NAMALWA (cell line): ENCODE results near the gene PARP6.
A peak's percentile ranks its signal among the peaks of the same experiment; 100 is the strongest.

Source experiments
- DNase-seq: peaks from one replicate; pipeline ENCODE4 v3.0.0-alpha.2; 2015; ENCODE audit warnings: low spot score

PARP6 gene

DNA sequence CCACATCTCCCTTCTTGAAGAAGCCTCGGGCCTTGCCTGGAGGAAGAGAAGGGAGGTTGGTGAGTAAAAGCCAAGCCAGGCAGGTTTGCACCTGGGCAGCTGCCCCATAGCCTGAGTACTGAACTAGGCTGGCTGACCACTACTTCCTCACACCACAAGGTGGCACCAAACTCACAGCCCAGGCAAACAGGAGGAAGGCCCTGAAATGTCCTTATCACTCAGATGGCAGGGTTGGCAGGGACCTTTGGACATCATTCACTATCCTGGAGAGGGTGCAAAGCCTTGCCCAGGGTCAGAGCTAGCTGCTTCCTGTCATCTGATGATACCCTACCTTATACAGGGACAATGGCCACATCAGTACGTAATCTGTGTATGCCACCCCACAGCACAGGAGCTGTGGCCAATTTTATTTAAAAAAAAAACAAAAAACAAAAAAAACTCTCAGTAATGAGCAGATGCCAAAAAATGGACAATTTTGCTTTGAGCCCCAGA is 72.6 kb downstream of the PARP6 start:
- DNase-seq = peak; percentile 85

GRCh38 chr15:72199205-72199515 is 73.2 kb downstream of the PARP6 start:
- DNase-seq = no peak

- peak; percentile 42 for DNase-seq
These were observed 73.8 kb downstream of the PARP6 start for GRCh38 chr15:72198356-72199204.

DNA sequence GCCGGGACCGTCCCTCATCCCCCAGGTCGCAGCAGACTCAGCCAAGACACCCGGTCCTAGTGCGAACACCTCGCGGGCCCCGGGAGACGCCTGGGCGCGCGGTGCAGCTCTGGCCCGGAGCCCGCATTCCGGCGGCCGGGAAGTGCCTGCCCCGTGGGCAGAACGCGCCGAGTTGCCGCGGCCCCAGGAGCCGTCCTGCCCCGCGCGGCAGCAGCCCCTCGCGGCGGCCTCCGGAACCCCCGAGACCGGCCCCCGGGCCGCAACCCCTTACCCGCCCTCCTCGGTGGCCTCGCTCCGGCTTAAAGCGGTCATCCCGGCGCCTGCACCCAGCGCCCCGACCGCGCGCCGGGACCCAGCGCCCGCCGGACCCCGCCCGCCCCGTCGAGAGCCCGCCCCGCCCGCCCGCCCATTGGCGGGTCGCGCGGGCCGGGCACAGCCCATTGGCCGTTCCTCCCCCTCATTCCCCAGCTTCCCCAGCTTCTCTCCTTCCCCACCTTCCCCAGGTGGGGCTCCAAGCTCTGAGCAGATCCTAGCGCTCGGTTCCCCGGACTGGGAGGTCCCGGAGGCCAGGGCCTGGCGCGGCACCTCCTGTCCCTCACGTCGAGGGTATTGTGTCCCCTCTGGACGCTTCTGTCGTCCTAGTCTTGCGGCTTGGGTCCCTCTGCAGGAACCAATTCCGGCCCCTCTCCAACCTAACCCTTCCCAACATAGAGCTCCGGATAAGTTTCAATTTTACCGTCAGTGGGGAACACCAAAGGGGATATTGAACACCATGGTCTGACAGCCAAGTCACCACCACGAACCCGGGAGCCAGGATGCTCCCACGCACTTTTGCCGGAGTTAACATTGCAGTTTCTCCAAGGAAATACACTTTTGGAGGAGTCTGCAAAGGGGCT is 74.6 kb downstream of the PARP6 start, which contains the start of gene GRAMD2A:
GRAMD2A (minus strand) TSS at position 328 of the 896 bp plus-strand sequence.
- DNase-seq = no peak

DNA sequence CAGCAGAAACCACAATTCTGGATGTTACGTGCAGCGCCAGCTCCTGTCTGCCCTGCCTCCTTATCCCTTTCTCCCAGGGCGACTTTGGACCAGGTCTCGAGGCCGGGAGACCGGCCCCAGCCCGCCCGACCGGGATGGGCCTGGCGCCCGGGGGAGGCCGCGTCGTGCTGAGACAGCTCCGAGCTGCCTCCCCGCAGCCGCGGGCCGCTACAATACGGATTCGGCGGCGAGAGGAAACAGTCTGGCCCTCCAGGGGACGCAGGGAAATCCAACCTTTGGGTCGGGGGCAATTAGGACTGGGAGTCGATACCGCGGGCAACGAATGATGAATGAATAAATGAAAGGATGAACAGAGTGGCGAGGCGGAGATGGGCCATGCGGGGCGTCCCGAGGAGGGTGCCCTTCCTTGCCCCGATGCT is 75.3 kb downstream of the PARP6 start:
- DNase-seq = no peak

DNA sequence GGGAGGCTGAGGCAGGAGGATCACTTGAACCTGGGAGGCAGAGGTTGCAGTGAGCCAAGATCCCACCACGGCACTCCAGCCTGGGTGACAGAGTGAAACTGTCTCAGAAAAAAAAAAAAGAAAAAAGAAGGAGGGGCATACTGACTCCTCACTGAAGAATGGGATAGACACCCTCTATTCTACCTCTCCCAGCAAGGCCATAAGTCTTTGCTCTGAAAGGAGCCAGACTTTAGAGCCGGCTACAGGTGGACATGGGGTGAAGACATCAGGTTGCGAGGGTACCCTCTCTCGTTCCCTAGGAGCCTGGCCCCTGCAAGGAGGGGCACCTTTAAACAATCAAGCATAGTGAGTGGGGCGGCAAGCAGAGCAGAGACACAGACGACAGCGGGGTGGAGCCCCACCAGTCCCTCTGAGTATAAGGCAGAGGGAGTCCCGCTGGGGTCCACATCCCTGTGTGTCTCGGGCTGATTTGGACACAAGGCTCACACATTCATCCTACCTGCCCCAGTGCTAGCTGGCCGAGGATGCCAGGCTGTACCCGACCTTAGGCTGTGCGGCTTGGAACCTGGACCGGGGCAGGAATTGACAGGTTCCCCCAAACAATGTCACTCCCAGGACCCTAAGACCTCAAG is 75.8 kb downstream of the PARP6 start:
- peak; percentile 26 for DNase-seq

GRCh38 chr15:72195101-72195511 is 77.2 kb downstream of the PARP6 start:
- peak; percentile 29 for DNase-seq

- DNase-seq = no peak
These were observed 78.4 kb downstream of the PARP6 start for GRCh38 chr15:72193836-72194396.

DNA sequence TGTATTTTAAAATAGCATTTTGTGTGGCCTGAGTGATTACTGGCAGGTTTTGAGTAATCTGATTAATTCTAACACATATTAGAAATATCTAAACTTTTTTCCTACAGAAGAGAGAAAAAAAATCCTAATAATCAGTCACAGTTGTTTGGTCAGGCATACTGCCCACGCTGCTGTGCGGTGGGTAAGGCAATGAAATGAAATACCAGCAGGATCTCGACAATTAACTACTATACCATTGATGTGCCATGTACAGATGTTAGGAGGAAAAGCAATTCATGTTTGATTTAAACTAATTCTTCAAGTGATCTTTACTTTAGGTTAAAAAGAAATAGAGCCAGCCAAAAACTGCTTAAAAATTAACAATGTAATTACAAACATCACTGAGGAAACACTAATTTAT is 79.9 kb downstream of the PARP6 start:
- no peak for DNase-seq
